NCI-H128 (cell line): ENCODE results near the gene OR51M1.
"Not testable (repeated sequence)": the region's sequence is repeated elsewhere in the genome, so short reads cannot be mapped to it uniquely, and the experiment has no call there.

Experiments used
- DNase-seq: peaks from one replicate; lab custom pipeline; 2025; ENCODE audit not compliant: unreplicated experiment; lab: John Stamatoyannopoulos, UW

Gene OR51M1

GRCh38 chr11:5383576-5383975 lies at the start of gene OR51M1:
TSS of gene OR51M1 (plus strand) at chr11:5383812. CDS start at chr11:5389399, 5,587 bp downstream.
- no peak for DNase-seq

GRCh38 chr11:5335170-5335569 lies 48.4 kb upstream of the OR51M1 start:
- DNase-seq = no peak

- DNase-seq = no peak
Measured at GRCh38 chr11:5336331-5336730, 47.3 kb upstream of the OR51M1 start.

GRCh38 chr11:5337253-5337652 lies 46.4 kb upstream of the OR51M1 start:
- not testable (repeated sequence) for DNase-seq

GRCh38 chr11:5339771-5340322 lies 43.8 kb upstream of the OR51M1 start:
- DNase-seq = no peak

GRCh38 chr11:5343474-5344335 lies 39.9 kb upstream of the OR51M1 start, which contains the start of gene OR51B5:
TSS of gene OR51B5 (minus strand) at chr11:5343524. CDS start at chr11:5343524, 0 bp downstream.
- DNase-seq = no peak

GRCh38 chr11:5345831-5346230 lies 37.8 kb upstream of the OR51M1 start:
- DNase-seq = no peak

GRCh38 chr11:5348551-5349194 lies 34.9 kb upstream of the OR51M1 start:
- DNase-seq = no peak

GRCh38 chr11:5349550-5349949 lies 34.1 kb upstream of the OR51M1 start:
- DNase-seq = no peak

- no peak for DNase-seq
Measured at GRCh38 chr11:5351208-5351607, 32.4 kb upstream of the OR51M1 start, which contains the start of gene OR51B6. TSS of gene OR51B6 (plus strand) at chr11:5351508. CDS start at chr11:5351508, 0 bp downstream.

- DNase-seq = not testable (repeated sequence)
Measured at GRCh38 chr11:5356031-5356430, 27.6 kb upstream of the OR51M1 start.

- DNase-seq = no peak
Measured at GRCh38 chr11:5362017-5362625, 21.5 kb upstream of the OR51M1 start.

- DNase-seq = no peak
Measured at GRCh38 chr11:5363679-5364078, 19.9 kb upstream of the OR51M1 start.

GRCh38 chr11:5364214-5364613 lies 19.4 kb upstream of the OR51M1 start:
- no peak for DNase-seq

- not testable (repeated sequence) for DNase-seq
Measured at GRCh38 chr11:5366365-5366764, 17.2 kb upstream of the OR51M1 start.

GRCh38 chr11:5366856-5367255 lies 16.8 kb upstream of the OR51M1 start:
- no peak for DNase-seq

- DNase-seq = no peak
Measured at GRCh38 chr11:5367448-5368074, 16.1 kb upstream of the OR51M1 start.

- DNase-seq = no peak
Measured at GRCh38 chr11:5368502-5369043, 15.0 kb upstream of the OR51M1 start.

GRCh38 chr11:5369789-5370188 lies 13.8 kb upstream of the OR51M1 start:
- DNase-seq = no peak

- DNase-seq = no peak
Measured at GRCh38 chr11:5380740-5381342, 2.8 kb upstream of the OR51M1 start.
